HCT116 (cell line): Measurements from ENCODE around the gene USP9X.

Experiments
- CEBPB ChIP-seq: IDR thresholded peaks from 2 replicates; pipeline ENCODE4 v1.6.1; 2012; ENCODE audit warnings: low read depth
- EZH2phosphoT487 ChIP-seq: fragments of 200-600 bp; IDR thresholded peaks from 2 replicates; pipeline ENCODE4 v1.6.1; 2018; ENCODE audit warnings: antibody characterized with exemption, borderline replicate concordance
- MAX ChIP-seq: IDR thresholded peaks from 2 replicates; pipeline ENCODE4 v1.6.1; 2012
- SIN3A ChIP-seq: IDR thresholded peaks from 2 replicates; pipeline ENCODE4 v1.6.1; 2012; ENCODE audit warnings: low read depth
- TF ChIP-seq, protein P1 (sequence below), 3 experiments: fragments of 200-600 bp in 1 of 3; sonication (generic) in 1 of 3; IDR thresholded peaks in 2 of 3; conservative IDR thresholded peaks in 1 of 3; 2 replicates each; pipeline ENCODE4 v1.5.1; 2012 to 2017; ENCODE audit warnings: low read depth in 2 of 3, low read length in 2 of 3, antibody characterized with exemption in 1 of 3, borderline replicate concordance in 1 of 3, control low read depth in 1 of 3, mild to moderate bottlenecking in 1 of 3, mixed read lengths in 1 of 3, mixed run types in 1 of 3, moderate library complexity in 1 of 3; ENCODE audit not compliant: insufficient read depth in 1 of 3
- TF ChIP-seq, protein P2 (sequence below): IDR thresholded peaks from 2 replicates; pipeline ENCODE4 v1.6.1; 2012
- TF ChIP-seq, protein P3 (sequence below): IDR thresholded peaks from 2 replicates; pipeline ENCODE4 v1.6.1; 2012; ENCODE audit warnings: low read depth

- TF ChIP-seq, protein P1, sequence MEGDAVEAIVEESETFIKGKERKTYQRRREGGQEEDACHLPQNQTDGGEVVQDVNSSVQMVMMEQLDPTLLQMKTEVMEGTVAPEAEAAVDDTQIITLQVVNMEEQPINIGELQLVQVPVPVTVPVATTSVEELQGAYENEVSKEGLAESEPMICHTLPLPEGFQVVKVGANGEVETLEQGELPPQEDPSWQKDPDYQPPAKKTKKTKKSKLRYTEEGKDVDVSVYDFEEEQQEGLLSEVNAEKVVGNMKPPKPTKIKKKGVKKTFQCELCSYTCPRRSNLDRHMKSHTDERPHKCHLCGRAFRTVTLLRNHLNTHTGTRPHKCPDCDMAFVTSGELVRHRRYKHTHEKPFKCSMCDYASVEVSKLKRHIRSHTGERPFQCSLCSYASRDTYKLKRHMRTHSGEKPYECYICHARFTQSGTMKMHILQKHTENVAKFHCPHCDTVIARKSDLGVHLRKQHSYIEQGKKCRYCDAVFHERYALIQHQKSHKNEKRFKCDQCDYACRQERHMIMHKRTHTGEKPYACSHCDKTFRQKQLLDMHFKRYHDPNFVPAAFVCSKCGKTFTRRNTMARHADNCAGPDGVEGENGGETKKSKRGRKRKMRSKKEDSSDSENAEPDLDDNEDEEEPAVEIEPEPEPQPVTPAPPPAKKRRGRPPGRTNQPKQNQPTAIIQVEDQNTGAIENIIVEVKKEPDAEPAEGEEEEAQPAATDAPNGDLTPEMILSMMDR (IDR thresholded peaks at IDR 0.05 in 2 of 3, conservative IDR thresholded peaks at IDR 0.05 in 1 of 3; ENCODE audit: borderline replicate concordance in 1 of 3, insufficient read depth in 1 of 3, low read depth in 2 of 3, low read length in 2 of 3): no peak
- TF ChIP-seq CEBPB: no peak
- TF ChIP-seq, protein P2, sequence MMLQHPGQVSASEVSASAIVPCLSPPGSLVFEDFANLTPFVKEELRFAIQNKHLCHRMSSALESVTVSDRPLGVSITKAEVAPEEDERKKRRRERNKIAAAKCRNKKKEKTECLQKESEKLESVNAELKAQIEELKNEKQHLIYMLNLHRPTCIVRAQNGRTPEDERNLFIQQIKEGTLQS: no peak
- no peak for TF ChIP-seq MAX
- TF ChIP-seq, protein P3, sequence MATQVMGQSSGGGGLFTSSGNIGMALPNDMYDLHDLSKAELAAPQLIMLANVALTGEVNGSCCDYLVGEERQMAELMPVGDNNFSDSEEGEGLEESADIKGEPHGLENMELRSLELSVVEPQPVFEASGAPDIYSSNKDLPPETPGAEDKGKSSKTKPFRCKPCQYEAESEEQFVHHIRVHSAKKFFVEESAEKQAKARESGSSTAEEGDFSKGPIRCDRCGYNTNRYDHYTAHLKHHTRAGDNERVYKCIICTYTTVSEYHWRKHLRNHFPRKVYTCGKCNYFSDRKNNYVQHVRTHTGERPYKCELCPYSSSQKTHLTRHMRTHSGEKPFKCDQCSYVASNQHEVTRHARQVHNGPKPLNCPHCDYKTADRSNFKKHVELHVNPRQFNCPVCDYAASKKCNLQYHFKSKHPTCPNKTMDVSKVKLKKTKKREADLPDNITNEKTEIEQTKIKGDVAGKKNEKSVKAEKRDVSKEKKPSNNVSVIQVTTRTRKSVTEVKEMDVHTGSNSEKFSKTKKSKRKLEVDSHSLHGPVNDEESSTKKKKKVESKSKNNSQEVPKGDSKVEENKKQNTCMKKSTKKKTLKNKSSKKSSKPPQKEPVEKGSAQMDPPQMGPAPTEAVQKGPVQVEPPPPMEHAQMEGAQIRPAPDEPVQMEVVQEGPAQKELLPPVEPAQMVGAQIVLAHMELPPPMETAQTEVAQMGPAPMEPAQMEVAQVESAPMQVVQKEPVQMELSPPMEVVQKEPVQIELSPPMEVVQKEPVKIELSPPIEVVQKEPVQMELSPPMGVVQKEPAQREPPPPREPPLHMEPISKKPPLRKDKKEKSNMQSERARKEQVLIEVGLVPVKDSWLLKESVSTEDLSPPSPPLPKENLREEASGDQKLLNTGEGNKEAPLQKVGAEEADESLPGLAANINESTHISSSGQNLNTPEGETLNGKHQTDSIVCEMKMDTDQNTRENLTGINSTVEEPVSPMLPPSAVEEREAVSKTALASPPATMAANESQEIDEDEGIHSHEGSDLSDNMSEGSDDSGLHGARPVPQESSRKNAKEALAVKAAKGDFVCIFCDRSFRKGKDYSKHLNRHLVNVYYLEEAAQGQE: no peak
- no peak for TF ChIP-seq EZH2phosphoT487
- no peak for TF ChIP-seq SIN3A
Observed at GRCh38 chrX:41100819-41101218, 15.6 kb downstream of the USP9X start.
